B cell (primary cell): ENCODE data around the gene TOP2A. TPM values are rescaled to one million over a fixed set of nuclear protein-coding genes. Genes with fewer than 3 reads are reported as not detected.

Experiments
- ATAC-seq: fragments of 200-7000 bp; cut with Tn5 transposase; one replicate; pipeline ENCODE4 v1.10.0; 2021; ENCODE audit warnings: low read depth, mild to moderate bottlenecking, moderate number of reproducible peaks, moderate library complexity
- CTCF ChIA-PET: fragments of 350-600 bp; sonication (Branson Sonifier 250); formaldehyde crosslinking; loops from one replicate; lab custom pipeline; 2021; ENCODE audit warnings: antibody characterized with exemption, inconsistent platforms; lab: Charles Lee
- POLR2A ChIA-PET: fragments of 350-600 bp; sonication (Branson Sonifier 250); formaldehyde crosslinking; loops from one replicate; lab custom pipeline; 2021; ENCODE audit warnings: antibody characterized with exemption; lab: Charles Lee
- DNase-seq: peaks from one replicate; pipeline ENCODE4 v3.0.0; 2013
- H2AFZ ChIP-seq: 2 replicates; pipeline ENCODE4 v1.6.1; 2012; ENCODE audit warnings: mild to moderate bottlenecking, low read depth, low read length; ENCODE audit not compliant: insufficient read depth, poor library complexity, severe bottlenecking
- H3K27ac ChIP-seq, 2 donors: 1 replicate in 1 of 2; 2 replicates in 1 of 2; pipeline ENCODE4 v1.5.1; 2012 to 2013; ENCODE audit warnings: low read length in 2 of 2, mild to moderate bottlenecking in 2 of 2, moderate library complexity in 1 of 2
- H3K27me3 ChIP-seq, 4 experiments: fragments of 200-600 bp in 1 of 4; sonication (generic) in 1 of 4; replicated peaks in 1 of 4; 1 replicate in 2 of 4; 2 replicates in 2 of 4; pipeline versions ENCODE4 v1.6.1 to v1.7.0; 2013 to 2016; ENCODE audit warnings: low read length in 3 of 4, mild to moderate bottlenecking in 2 of 4, mixed read lengths in 1 of 4, moderate library complexity in 1 of 4; ENCODE audit not compliant: insufficient read depth in 4 of 4, control insufficient read depth in 3 of 4; ENCODE audit errors: control extremely low read depth in 1 of 4
- H3K36me3 ChIP-seq, 2 experiments: replicated peaks in 1 of 2; 1 replicate in 1 of 2; 2 replicates in 1 of 2; pipeline versions ENCODE4 v1.6.1 to v1.7.1; 2013; ENCODE audit warnings: low read length in 1 of 2; ENCODE audit not compliant: insufficient read depth in 2 of 2, control insufficient read depth in 1 of 2; ENCODE audit errors: control extremely low read depth in 1 of 2, extremely low read depth in 1 of 2
- H3K4me1 ChIP-seq, 2 donors: fragments of 200-600 bp in 1 of 2; sonication (generic) in 1 of 2; 1 replicate in 1 of 2; 2 replicates in 1 of 2; pipeline versions ENCODE4 v1.5.1 to v1.6.1; 2013 to 2017; ENCODE audit warnings: low read length in 2 of 2; ENCODE audit not compliant: control insufficient read depth in 2 of 2, insufficient read depth in 2 of 2
- H3K4me2 ChIP-seq: replicated peaks from 2 replicates; pipeline ENCODE3; 2012; ENCODE audit warnings: mild to moderate bottlenecking, low read depth, low read length; ENCODE audit not compliant: poor library complexity, severe bottlenecking
- H3K4me3 ChIP-seq, 5 experiments: fragments of 200-600 bp in 1 of 5; sonication (generic) in 1 of 5; 1 replicate in 3 of 5; 2 replicates in 2 of 5; pipeline versions ENCODE4 v1.5.1 to v1.7.0; 2011 to 2016; ENCODE audit warnings: low read length in 4 of 5, mild to moderate bottlenecking in 4 of 5, low read depth in 2 of 5, control low read depth in 1 of 5, moderate library complexity in 1 of 5; ENCODE audit not compliant: insufficient read depth in 1 of 5; ENCODE audit errors: control extremely low read depth in 1 of 5, extremely low read depth in 1 of 5
- H3K79me2 ChIP-seq: fragments of 200-600 bp; sonication (generic); one replicate; pipeline ENCODE4 v1.6.0; 2016; ENCODE audit warnings: low read length; ENCODE audit not compliant: control insufficient read depth, insufficient read depth
- H3K9ac ChIP-seq: fragments of 200-600 bp; sonication (generic); 2 replicates; pipeline ENCODE4 v1.6.1; 2017; ENCODE audit warnings: mild to moderate bottlenecking, low read length, moderate library complexity
- H3K9me3 ChIP-seq, 3 donors: one replicate each; pipeline versions ENCODE4 v1.6.1 to v1.7.1; 2013; ENCODE audit warnings: low read length in 2 of 3; ENCODE audit not compliant: control insufficient read depth in 2 of 3, insufficient read depth in 1 of 3; ENCODE audit errors: control extremely low read depth in 1 of 3
- H4K20me1 ChIP-seq: 2 replicates; pipeline ENCODE4 v1.6.0; 2012; ENCODE audit warnings: mild to moderate bottlenecking, low read length; ENCODE audit not compliant: insufficient read depth, control insufficient read depth, poor library complexity, severe bottlenecking
- H3K27ac Mint-ChIP-seq: one replicate; pipeline ENCODE4 v1.8.0; 2021; ENCODE audit warnings: mixed read lengths
- H3K27me3 Mint-ChIP-seq: one replicate; pipeline ENCODE4 v1.8.0; 2021; ENCODE audit warnings: mixed read lengths
- H3K4me1 Mint-ChIP-seq: one replicate; pipeline ENCODE4 v1.8.0; 2021; ENCODE audit warnings: mixed read lengths
- H3K4me3 Mint-ChIP-seq: one replicate; pipeline ENCODE4 v1.8.0; 2021; ENCODE audit warnings: mixed read lengths
- H3K9me3 Mint-ChIP-seq: one replicate; pipeline ENCODE4 v1.8.0; 2022; ENCODE audit warnings: mixed read lengths; ENCODE audit not compliant: insufficient read depth
- EZH2 ChIP-seq: IDR thresholded peaks from 2 replicates; pipeline ENCODE4 v1.6.1; 2012; ENCODE audit warnings: borderline replicate concordance, low read depth, mild to moderate bottlenecking, moderate library complexity, low read length; ENCODE audit not compliant: insufficient read depth, poor library complexity, severe bottlenecking
- WGBS: methylation state at CpG from one replicate; pipeline ENCODE4 v1.1.5; 2013; ENCODE audit warnings: missing lambda C conversion rate; ENCODE audit not compliant: insufficient coverage; 5-methylcytosine and 5-hydroxymethylcytosine counted together
- intact Hi-C: fragments of 100-400 bp; cut with micrococcal nuclease; formaldehyde crosslinking; loops from one replicate; pipeline ENCODE4 v1.10.0; 2022
- polyA plus RNA-seq: library from polyadenylated mRNA; depleted of rRNA; stranded (reverse); fragments of >200 nt; gene quantifications from 2 replicates; pipeline ENCODE4 v1.2.3, GENCODE V29; 2012
- total RNA-seq, 2 donors: library from RNA; stranded (reverse); fragments of 120-200 nt in 1 of 2; gene quantifications; 1 replicate in 1 of 2; 2 replicates in 1 of 2; pipeline versions ENCODE4 v1.2.3 to v1.2.4, GENCODE V29; 2013 to 2022
- TF ChIP-seq, protein P1 (sequence below): fragments of 200-600 bp; IDR thresholded peaks from one replicate; pipeline ENCODE4 v1.8.0; 2022; ENCODE audit warnings: antibody characterized with exemption, mild to moderate bottlenecking

The TOP2A gene
- total and polyA plus RNA-seq, 2 donors (not counting 1 experiment from before 2014, with no cell fraction given) = 0.36 to 3.1 TPM

- POLR2A ChIA-PET = interaction anchor here (0.5 to 1.3 kb wide), 2 partner anchors 31 to 1310 kb away, joined by 3 to 4 read pairs; no protein-coding TSS in a partner anchor
- Mint-ChIP-seq H3K9me3 (no peaks in the 10 kb centered on the region), H3K27me3 (peaks cover 12% of the 10 kb centered on the region), H3K27ac (peak overlapping the region; percentile 20), H3K4me3 (no peak overlapping the region), H3K4me1 (peaks cover 24% of the 10 kb centered on the region)
- Histone ChIP-seq H3K27me3 (peaks cover 0 to 16% (median 5%) of the 10 kb centered on the region in 4 experiments), H2AFZ (no peak overlapping the region), H3K36me3 (peaks cover 0 to 26% of the 10 kb centered on the region in 2 experiments), H3K9ac (no peak overlapping the region), H3K79me2 (peaks cover 5% of the 10 kb centered on the region), H3K4me3 (no peak overlapping the region), H3K4me1 (peaks cover 15 to 29% of the 10 kb centered on the region in 2 donors), H3K27ac (no peak overlapping the region), H4K20me1 (peaks cover 17% of the 10 kb centered on the region), H3K9me3 (no peaks in the 10 kb centered on the region), H3K4me2 (no peak overlapping the region)
- CTCF ChIA-PET = interaction anchor here (0.6 to 15.9 kb wide), 17 partner anchors 31 to 1306 kb away, joined by 3 to 871 read pairs (median 4); partner anchors contain the start of genes CDC6, RARA, TOP2A and WIPF2
- intact Hi-C loops = loop anchor here (5.0 kb wide), 1 partner anchor 155 kb away; no protein-coding TSS in a partner anchor
- TF ChIP-seq, protein P1, sequence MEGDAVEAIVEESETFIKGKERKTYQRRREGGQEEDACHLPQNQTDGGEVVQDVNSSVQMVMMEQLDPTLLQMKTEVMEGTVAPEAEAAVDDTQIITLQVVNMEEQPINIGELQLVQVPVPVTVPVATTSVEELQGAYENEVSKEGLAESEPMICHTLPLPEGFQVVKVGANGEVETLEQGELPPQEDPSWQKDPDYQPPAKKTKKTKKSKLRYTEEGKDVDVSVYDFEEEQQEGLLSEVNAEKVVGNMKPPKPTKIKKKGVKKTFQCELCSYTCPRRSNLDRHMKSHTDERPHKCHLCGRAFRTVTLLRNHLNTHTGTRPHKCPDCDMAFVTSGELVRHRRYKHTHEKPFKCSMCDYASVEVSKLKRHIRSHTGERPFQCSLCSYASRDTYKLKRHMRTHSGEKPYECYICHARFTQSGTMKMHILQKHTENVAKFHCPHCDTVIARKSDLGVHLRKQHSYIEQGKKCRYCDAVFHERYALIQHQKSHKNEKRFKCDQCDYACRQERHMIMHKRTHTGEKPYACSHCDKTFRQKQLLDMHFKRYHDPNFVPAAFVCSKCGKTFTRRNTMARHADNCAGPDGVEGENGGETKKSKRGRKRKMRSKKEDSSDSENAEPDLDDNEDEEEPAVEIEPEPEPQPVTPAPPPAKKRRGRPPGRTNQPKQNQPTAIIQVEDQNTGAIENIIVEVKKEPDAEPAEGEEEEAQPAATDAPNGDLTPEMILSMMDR = no peak
- no peak for TF ChIP-seq EZH2
- no peak for ATAC-seq
- DNase-seq = peak; percentile 37
- WGBS = 97% methylated on average over 13 of the region's 19 CpGs
Measured at GRCh38 chr17:40356990-40357881, 60.5 kb downstream of the TOP2A start.
